HG03139 (cell line): ENCODE data around the gene KCNC1.

Source experiments
- ATAC-seq: cut with Tn5 transposase; IDR thresholded peaks from one replicate; pipeline ENCODE4 v1.9.1; 2021; ENCODE audit not compliant: unreplicated experiment

The KCNC1 gene

DNA sequence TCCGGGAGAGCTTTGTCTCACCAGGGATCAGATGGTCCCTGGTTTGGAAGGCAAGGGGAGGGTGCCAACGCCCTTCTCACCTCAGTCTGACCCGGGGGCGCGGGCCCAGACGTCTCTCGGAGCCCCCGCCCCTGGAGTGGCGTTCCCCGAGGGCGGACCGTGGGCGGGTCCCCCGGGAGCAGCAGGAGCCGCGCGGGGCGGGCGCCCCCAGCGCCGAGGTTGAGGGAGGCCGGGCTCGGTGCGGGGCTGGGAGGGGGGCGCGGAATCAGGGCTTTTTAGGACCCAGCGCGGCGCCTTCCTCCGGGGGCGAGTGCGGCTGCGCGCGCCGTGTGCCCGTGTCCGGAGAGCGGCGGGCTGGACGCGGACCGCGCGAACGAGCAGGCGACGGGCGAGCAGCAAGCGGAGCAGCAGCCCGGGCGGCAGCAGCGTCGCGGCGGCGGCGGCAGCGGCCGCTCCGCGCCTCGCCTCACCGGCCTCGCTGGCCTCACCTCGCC is at the start of gene KCNC1:
Gene KCNC1 (plus strand): TSS at position 364 of the 494 bp plus-strand sequence. CDS start 1,222 bp downstream, outside the sequence.
- ATAC-seq = no peak

DNA sequence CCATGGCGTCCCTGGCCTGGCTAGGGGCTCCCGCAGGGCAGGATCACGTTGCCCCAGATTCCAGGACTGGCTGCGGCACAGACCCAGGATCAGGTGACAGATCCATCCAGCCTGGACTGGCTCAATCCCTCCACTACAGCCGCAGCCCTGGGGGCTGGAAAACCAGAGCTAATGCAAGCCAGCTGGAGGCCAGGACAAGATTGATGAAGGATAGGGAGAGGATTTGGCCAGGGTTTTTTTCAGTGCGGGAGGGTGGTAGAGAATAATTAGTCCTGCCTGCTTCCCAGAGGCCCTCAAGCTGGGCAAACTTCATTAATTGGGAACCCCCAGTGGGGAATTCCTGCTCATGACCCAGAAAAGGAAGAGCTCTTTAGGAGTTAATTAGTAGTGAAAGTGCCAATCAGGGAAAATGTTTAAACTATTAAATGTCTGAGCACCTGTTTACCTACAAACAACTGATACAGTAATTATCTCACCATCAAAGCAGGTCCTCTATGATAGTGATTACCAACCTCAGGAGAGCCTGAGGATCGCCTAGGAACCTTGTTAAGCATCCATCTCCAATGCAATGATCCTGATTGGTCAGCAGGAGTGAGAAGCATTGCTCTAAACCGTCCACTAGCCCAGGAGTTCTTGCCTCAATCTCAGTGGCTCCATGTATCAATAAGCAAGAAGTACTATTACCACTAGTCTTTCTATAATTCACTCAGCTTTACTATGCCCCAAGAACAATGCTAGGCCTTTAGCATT is 48.2 kb upstream of the KCNC1 start:
- no peak for ATAC-seq

DNA sequence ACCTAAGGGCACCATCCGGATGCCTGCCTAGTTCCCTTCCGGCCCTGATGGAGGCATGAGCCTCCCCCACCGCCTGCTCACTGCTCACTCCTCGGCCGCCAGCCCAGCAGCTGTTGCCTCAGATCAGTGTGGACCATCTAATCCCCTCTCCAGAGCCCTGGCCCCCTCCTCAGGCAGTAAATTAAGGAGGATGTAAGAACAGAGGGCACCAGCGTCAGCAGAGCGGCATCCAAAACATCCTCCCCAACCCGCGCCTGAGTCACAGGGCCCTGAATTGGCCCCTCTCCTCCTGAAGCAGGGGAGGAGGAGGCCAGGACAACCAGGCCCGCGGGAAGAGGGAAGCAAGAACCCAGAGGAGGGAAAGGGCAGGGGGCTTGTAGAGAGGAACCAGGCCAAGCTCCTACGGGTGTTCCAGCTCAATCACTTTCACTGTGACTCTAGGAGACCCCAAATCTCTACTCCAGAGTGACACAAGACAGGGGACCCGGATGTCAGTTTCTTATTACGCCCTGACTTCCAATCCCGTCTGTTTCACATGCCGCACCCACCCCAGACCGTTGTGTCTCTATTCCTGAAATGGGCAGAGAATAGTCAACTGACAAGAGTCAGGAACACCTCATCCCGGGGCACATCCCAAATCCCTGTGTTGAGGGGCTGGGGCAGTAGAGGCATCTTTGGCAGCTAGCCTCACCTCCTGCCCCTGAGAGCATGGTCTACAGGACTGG is 46.5 kb upstream of the KCNC1 start:
- ATAC-seq = no peak

DNA sequence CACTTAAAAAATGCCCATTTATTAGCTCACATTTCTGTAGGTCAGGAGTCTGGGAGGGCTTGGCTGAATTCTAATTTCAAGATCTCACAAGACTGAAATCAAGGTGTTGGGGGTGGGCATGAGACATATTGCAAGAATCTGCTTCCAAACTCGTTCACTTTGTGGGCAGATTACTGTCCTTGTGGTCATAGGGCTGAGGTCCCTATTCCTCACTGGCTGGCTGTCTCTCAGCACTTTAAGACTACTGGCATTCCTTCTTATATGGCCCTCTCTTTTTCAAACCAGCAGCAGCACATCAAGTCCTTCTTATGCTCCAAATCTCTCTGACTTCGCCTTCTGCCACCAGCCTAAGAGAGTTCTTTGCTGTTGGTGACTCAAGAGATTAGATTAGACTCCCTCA is 43.0 kb upstream of the KCNC1 start:
- no peak for ATAC-seq

DNA sequence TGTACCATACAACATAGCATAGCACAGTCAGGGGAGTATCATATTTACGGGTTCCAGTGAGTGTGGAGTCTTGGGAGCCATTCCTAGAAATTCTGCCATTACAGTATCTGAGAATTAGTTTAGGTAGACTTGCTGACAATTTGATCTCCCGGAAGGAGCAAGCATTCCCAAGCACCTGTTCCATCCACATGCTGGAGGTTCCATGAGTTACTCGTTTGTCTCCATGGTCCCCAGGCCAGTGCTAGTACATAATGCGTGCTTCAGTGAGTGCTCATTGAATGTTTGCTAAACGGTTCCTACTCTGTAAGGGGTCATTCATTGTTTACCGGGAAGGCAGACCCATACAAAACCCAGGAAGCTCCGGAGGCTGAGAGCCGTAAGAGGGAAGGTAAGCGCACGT is 42.6 kb upstream of the KCNC1 start:
- no peak for ATAC-seq

DNA sequence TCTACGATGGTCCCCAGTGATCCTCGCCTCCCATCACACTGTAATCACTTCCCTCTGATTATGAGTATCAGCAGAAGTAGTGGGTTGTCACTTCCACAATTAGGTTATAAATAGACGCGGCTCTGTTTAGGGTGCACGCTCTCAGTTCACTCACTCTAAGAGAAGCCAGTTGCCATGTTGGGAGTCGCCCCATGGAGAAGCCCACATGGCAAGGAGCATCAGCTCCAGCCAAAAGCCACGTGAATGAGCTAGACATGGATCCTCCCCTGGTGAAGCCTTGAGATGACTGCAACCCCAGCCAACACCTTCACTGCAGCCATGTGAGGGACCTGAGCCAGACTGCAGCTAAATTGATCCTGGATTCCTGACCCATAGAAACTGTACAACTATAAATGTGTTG is 41.6 kb upstream of the KCNC1 start:
- ATAC-seq = no peak

DNA sequence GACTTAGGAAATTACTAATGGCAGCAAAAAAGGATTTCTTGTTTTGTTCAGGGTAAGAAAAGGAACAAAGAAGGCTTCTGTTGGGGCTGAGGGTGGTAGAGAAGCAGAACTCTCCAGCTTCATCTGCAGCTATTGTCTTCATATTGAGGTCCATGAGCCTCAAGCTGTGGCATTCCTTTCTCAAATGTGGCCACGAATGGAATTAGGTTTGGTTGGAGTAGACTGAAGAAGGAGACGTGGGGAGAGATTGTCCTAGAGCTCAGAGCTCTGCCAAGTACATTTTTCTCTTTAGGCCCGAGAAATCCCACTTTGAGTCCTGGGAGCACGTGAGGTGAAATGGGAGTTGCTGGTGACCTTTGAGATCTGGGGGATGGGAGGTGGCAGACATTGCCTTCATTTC is 41.0 kb upstream of the KCNC1 start:
- ATAC-seq = no peak

DNA sequence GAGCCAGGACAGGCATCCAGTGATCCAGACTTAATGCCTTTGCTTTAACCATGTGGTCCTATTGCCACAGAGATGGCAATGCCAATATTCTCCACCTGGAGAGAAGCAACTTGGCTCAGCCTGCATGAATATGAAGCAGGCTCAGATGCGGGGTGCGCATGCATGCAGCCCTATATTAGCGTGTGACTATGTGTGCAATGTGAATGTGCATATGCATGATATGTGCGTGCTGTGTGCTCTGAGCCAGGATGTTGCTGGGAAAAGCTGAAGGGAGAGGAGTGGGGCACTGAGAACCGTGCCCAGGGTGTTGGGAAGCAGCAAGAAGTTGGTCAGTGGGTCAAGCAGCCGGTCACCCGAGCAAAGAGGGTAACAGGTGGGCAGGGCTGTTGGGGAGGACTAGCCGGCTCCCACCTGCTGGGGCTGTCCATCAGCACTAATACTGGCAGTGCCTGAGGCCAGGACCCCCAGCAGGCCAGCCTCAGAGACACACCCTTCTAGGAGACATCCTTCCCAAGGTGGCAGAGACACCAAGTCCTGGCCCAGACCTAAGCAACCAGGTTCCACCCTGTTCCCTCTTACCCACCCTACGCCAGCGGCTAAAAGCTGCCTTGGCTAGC is 40.0 kb upstream of the KCNC1 start:
- no peak for ATAC-seq

DNA sequence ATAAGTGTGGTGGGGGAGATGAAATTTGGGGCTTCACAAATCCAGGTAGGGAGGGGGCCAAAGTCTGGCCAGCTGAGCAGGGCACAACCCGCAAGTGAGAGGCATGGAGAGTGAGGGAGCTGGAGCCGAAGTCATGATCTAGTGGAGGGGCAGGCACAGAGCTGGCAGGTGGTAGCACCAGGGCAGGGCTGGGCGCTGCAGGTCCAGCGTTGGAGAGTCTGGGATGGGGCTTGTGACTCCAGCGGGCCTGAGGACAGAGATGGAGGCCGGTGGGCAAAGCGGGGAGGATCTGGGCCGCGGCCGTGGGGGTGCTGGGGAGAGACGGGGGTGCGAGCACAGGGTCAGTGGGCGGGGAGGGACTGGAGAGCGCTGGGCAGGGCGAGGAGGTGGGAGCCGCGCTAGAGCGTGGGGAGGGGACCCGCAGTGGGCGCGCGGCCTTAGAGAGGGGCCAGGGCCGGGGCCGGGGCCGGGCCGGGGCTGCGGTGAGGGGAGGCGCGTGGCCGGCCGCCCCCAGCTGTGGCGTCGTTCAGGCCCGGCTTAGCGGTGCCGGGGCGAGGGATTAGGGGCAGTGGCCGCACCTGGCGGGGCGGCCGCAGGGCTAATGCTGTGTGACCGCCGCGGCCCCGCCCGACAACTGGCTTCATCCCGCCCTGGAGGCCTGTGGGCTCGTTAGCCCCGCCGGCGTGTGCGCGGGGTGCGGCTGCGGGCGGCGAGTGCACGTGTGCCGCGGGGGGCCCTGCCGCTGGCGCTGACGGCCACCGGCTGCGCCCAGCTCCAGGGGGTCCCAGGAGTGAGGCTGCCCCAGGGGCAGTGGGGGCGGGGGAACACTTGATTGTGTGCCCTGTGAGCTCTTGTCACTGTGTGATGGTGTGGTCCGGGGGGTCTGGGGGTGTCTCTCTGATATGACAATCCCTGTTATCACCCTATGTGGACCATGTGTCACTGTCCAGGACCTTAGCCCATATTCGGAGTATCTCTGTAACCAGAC is 38.8 kb upstream of the KCNC1 start:
- ATAC-seq = no peak

DNA sequence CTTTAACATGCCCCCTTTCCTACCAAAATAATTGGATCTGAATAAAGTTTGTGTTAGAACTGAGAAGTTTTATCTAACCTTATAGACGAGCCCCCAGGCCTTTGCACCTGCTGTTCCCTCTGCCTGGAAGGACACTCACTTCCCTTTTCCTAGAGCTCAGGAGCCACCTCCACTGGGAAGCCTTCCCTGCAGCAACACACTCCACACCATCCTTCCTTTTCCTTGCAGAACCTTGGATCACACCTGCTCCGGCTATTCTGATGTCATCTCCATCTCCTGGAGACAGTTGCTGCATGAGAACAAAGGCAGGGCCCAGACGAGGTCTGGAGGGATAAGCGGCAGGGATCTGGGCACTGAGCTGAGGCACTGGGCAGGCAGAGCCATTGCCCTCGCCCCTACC is 37.8 kb upstream of the KCNC1 start:
- no peak for ATAC-seq

DNA sequence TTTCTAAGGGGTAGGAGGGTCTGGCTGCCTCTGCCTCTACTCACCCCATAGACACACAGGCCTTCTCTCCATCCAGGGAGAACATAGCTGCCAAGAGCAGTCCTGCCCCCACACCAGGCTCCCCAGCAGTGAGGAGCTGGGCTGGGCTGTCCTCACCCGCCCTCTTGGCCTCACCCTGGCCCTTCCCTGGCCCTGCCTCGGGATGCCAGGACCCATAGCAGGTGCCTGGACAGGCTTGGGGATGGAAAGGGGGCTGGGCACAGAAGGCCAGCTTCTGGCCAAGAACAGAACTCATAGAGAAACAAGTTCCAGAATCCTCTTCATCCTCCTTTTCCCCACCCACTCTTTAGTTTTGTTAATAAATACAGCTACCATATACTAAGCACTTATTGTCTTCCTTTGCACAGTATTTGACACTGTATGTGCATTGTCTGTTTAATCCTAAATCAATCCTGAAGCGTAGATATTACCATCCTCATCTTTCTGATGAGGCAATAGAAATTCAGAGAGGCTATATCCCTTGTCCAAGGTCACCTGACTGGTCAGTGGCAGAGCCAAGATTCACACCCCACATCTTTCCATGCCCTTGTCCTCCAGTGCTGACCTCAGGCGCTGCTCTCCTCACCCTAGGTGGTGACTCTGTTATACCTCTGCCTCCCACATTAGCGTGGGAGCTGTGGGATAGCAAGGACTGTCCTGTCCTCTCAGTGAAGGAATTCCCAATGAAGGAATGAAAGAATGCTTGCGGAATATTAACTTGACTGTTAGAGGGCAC is 37.2 kb upstream of the KCNC1 start:
- no peak for ATAC-seq

DNA sequence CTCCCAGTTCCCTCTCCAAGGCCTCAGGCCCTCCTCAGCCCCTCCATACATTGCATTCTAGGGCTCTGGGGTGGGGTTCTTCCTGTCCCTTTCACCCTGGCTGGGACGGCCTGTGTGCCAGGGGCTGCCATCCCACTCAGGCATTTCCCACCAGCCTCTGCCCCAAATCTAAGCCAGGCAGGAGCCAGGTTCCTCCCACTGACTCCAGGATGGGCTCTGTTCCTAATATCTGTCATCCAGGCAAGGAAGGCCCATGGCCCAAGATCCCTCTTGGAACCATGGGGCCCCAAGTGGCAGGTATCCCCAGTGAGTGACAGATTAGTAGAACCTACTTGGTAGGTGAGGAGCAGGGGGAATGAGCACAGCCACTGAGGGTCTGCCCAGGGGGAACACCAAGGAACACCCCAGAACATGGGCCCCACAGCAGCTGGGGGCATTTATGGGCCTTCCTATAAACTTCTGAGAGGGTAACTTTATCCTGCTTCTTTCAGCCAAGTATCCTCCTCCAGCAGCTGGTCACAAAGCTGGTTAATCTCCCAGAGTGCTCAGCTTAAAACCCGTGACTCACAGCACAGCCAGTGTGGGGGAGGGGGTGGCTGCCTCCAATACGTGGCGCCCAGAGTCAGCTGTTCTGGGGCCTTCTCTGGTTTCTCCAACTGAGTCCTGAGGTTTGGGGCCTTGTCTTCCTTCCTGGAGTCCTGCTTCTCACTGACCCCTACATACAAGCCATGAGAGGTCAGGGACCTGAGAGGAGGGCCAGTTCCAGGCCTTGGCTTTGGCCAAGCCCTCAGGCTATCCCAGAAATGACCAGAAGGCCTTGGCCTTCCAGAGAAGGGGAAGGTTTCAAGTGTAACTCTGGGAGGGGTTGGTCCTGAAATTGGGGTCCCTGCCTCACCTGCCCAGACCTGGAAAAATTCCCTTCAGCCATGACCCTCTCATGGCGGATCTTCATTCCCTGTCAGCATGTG is 35.1 kb upstream of the KCNC1 start:
- ATAC-seq = no peak

DNA sequence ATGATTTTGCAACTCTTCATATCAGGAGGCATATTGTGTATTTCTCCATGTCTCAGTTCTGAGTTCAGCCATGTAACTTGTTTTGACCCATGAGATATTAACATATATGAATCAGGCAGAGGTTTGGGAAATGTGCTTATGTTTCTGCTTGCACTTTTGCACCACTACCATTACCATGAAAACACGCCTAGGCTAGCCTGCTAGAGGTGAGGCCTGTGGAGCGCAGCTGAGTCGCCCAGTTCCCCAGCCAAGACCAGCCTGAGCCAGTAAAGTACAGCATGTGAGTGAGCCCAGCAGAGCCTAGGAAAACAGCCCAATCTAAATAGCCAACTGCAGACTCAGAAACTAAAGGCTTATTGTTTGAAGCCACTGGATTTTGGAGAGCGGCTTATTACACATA is 33.6 kb upstream of the KCNC1 start:
- no peak for ATAC-seq

DNA sequence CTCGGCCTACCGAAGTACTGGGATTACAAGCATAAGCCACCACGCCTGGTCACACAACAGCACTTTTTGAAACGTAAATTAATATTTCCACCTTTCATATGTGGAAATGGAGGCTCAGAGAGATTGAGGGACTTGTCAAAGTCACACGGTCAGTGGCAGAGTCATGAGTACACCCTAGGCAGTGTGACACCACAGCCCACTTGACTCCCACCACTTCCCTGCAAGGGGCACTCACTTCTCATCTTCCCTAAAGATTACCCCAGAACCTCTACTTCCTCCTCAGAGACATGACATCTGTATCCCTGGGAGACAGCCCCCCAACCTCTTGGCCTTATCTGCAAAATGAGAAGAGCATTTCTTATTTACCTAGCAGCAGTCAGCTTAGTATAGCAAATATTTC is 31.7 kb upstream of the KCNC1 start:
- ATAC-seq = no peak

DNA sequence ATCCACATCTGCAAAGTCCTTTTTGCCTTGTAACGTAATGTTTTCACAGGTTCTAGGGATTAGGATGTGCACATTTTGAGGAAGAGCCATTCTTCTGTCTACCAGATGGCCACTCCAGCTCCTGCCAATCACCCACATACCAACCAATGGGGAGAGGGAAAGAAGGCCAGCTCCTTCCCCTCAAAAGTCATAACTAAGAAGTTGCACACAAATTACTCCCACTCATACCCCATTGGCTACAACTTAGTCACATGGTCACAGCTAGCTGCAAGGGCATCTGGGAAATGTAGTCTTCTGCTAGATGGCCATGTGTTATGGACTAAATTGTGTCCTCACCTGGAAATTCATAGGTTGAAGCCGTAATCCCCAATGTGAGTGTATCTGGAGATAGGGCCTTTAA is 30.6 kb upstream of the KCNC1 start:
- no peak for ATAC-seq

DNA sequence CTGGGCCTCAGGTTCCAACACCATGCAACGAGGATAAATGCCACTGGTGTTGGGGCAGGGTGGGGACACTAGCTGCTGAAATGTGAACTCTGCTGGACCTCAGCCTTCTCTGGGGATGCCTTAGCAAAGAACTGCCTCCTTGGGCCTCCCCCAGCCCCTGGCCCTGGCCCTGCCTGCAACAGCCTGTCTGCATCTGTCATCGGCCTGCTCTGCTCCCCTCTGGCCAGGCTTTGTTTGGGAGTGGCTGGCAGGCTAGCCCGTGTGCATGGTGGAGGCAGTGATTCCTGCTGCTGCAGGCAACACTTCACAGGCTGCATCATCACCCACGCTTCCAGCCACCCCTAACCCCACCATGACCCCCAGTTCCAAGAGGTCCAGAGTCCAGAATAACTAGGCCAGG is 26.8 kb upstream of the KCNC1 start:
- no peak for ATAC-seq

DNA sequence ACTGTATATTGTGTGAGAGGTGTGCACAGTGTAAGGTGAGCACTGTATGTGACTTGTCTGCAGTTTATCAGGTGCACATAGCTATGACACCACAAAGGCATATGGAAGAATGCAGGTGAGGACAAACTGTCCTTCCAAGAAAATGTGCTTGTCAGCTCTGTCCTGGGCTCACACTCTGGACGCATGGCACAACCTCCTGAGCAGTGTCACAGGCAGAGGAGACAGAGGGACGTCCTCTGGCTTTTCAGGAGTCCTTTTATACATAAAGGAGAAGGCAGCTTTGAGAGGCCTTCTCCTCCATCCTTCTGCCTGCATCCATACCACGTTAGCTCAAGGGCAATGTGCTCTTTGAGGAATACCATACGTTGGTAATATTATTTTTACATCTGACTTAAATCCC is 22.7 kb upstream of the KCNC1 start:
- ATAC-seq = no peak

DNA sequence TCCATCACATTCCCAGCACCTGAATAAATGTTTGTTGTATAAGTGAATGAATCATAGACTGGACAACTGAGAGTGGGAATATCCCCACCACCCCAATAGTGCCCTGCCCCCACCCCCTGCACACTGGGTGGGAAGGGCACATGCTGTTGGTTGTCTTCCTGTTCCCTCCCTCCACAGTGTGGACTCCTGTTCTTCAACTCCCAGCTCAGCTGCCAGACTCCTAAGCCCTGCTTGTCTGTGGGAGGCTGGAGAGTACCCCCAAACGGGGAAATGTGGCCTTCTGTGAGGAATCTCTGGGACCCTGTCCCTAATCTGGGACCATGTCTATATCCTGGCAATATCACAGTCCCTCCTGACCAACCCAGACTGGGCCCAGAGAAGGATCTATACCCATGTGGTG is 20.7 kb upstream of the KCNC1 start:
- no peak for ATAC-seq

DNA sequence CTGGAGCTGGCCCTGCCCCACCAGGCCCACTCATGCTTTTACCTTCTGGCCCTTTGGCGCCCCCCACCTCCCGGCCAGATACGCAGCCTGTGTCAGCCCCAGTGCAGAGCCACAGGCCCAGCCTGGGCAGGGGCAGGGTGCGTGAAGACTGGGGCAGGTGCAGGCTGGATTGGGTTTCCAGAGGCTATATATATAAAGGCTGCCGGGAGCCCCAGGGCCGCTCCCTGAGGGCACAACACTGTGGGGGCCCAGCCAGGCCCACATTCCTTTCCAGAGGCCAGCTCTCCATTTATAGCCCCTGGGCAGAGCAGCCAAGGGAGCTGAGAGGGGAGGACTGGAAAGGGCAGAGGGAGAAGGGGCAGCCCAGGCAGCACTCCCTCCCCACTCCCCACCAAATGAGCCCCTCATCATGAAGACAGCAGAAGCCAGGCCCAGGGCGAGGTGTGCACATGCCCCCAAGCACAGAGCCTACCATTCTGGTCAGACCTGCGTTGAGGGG is 20.2 kb upstream of the KCNC1 start:
- ATAC-seq = no peak
